ENCODE results near the gene GRIK4.
A peak's percentile ranks its signal among the peaks of the same experiment; 100 is the strongest.

GRIK4 gene

GRCh38 chr11:120938260-120938659, 426.7 kb downstream of the GRIK4 start:
- no peak overlapping the region for H3K4me3 ChIP-seq (ENCODE audit: low read depth, low read length)
- TF ChIP-seq CTCF (conservative IDR thresholded peaks at IDR 0.05; ENCODE audit: low read depth, low read length): no peak
- DNase-seq (ENCODE audit: low read depth): no peak

- TF ChIP-seq CTCF (conservative IDR thresholded peaks at IDR 0.05; ENCODE audit: low read depth, low read length): no peak
- DNase-seq (ENCODE audit: low read depth): no peak
- no peak overlapping the region for H3K4me3 ChIP-seq (ENCODE audit: low read depth, low read length)
These were observed 428.8 kb downstream of the GRIK4 start for GRCh38 chr11:120940160-120940848.

- no peak overlapping the region for H3K4me3 ChIP-seq (ENCODE audit: low read depth, low read length)
- no peak for TF ChIP-seq CTCF (conservative IDR thresholded peaks at IDR 0.05; ENCODE audit: low read depth, low read length)
- DNase-seq (ENCODE audit: low read depth): no peak
These were observed 429.5 kb downstream of the GRIK4 start for GRCh38 chr11:120941000-120941399.

DNA sequence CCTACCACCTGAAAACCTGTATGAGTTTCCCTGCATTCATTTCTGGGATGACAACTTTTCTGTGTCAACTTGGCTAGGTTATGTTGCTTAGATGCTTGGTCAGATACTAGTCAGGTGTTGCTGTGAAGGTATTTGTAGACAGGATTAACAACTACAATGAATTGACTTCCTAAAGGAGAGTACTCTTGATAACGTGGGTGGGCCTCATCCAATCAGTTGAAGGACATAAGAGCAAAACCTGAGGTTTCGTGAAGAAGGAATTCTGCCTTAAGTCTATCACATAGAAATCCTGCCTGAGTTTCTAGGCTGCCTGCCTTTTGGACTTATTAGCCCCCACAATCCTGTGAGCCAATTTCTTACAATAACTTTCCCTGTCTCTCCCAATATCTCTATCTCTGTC, 431.2 kb downstream of the GRIK4 start:
- no peak for DNase-seq (ENCODE audit: low read depth)
- no peak overlapping the region for H3K4me3 ChIP-seq (ENCODE audit: low read depth, low read length)
- no peak for TF ChIP-seq CTCF (conservative IDR thresholded peaks at IDR 0.05; ENCODE audit: low read depth, low read length)

- DNase-seq (ENCODE audit: low read depth): no peak
- TF ChIP-seq CTCF (conservative IDR thresholded peaks at IDR 0.05; ENCODE audit: low read depth, low read length): peak; percentile 36
These were observed 433.5 kb downstream of the GRIK4 start for GRCh38 chr11:120945042-120945441.

GRCh38 chr11:120950880-120951279, 439.3 kb downstream of the GRIK4 start:
- no peak for TF ChIP-seq CTCF (conservative IDR thresholded peaks at IDR 0.05; ENCODE audit: low read depth, low read length)
- H3K4me3 ChIP-seq (ENCODE audit: low read depth, low read length): no peak overlapping the region
- DNase-seq (ENCODE audit: low read depth): no peak

More at GRCh38 chr11:120945042-120945441, 433.5 kb downstream of the GRIK4 start:
- H3K4me3 ChIP-seq (ENCODE audit: low read depth, low read length): no peak overlapping the region

Measured in choroid plexus epithelial cell (primary cell).